Measurements from ENCODE around the gene COX20.

GRCh38 chr1:244802556-244803239 lies 32.8 kb upstream of the COX20 start:
- TF ChIP-seq, protein P1, sequence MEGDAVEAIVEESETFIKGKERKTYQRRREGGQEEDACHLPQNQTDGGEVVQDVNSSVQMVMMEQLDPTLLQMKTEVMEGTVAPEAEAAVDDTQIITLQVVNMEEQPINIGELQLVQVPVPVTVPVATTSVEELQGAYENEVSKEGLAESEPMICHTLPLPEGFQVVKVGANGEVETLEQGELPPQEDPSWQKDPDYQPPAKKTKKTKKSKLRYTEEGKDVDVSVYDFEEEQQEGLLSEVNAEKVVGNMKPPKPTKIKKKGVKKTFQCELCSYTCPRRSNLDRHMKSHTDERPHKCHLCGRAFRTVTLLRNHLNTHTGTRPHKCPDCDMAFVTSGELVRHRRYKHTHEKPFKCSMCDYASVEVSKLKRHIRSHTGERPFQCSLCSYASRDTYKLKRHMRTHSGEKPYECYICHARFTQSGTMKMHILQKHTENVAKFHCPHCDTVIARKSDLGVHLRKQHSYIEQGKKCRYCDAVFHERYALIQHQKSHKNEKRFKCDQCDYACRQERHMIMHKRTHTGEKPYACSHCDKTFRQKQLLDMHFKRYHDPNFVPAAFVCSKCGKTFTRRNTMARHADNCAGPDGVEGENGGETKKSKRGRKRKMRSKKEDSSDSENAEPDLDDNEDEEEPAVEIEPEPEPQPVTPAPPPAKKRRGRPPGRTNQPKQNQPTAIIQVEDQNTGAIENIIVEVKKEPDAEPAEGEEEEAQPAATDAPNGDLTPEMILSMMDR (IDR thresholded peaks at IDR 0.05; ENCODE audit: insufficient read depth, low read length, poor library complexity, severe bottlenecking): no peak
- no peak for TF ChIP-seq EZH2phosphoT487 (conservative IDR thresholded peaks at IDR 0.05; ENCODE audit: low read length)

Measured in SU-DHL-6 (cell line).